K562 (cell line): Measurements from ENCODE around the gene LY6G6F. TPM values are rescaled to one million over a fixed set of nuclear protein-coding genes. Genes with fewer than 3 reads are reported as not detected.
A peak's percentile ranks its signal among the peaks of the same experiment; 100 is the strongest.

Experiments used
- ARHGAP35 ChIP-seq: fragments of 450-650 bp; IDR thresholded peaks from 2 replicates; pipeline ENCODE4 v1.6.1; 2018; ENCODE audit not compliant: partially characterized antibody
- BCLAF1 ChIP-seq, 2 experiments: fragments of 450-650 bp in 1 of 2; IDR thresholded peaks; 2 replicates each; pipeline ENCODE4 v1.6.1; 2011 to 2017; ENCODE audit warnings: low read depth in 2 of 2, antibody characterized with exemption in 1 of 2, borderline replicate concordance in 1 of 2, low read length in 1 of 2, mild to moderate bottlenecking in 1 of 2, mixed read lengths in 1 of 2; ENCODE audit not compliant: control insufficient read depth in 1 of 2
- FOXP1 ChIP-seq: sonication (generic); formaldehyde crosslinking; IDR thresholded peaks from 2 replicates; pipeline ENCODE4 v1.8.0; 2022; ENCODE audit warnings: mild to moderate bottlenecking, missing genetic modification reagents
- GATA2 ChIP-seq: sonication (generic); formaldehyde crosslinking; IDR thresholded peaks from 2 replicates; pipeline ENCODE4 v1.4.0; 2020; ENCODE audit warnings: mild to moderate bottlenecking, missing genetic modification reagents
- KLF10 ChIP-seq: fragments of 250-450 bp; sonication (Bioruptor Pico); IDR thresholded peaks from 2 replicates; pipeline ENCODE4 v1.6.1; 2021; ENCODE audit warnings: matching md5 sums
- MCM2 ChIP-seq: fragments of 450-650 bp; IDR thresholded peaks from 2 replicates; pipeline ENCODE4 v1.6.1; 2017; ENCODE audit warnings: low read depth, mild to moderate bottlenecking
- MTF1 ChIP-seq: fragments of 250-450 bp; sonication (Bioruptor Pico); IDR thresholded peaks from 2 replicates; pipeline ENCODE4 v1.9.0; 2021; ENCODE audit warnings: moderate library complexity, mild to moderate bottlenecking, inconsistent platforms, borderline replicate concordance
- MYNN ChIP-seq, 2 experiments: sonication (generic); formaldehyde crosslinking in 1 of 2; IDR thresholded peaks; 2 replicates each; pipeline versions ENCODE4 v1.5.0 to v1.6.1; 2016 to 2020; ENCODE audit warnings: antibody characterized with exemption in 1 of 2, missing genetic modification reagents in 1 of 2
- PHB ChIP-seq: fragments of 250-450 bp; sonication (Bioruptor Pico); IDR thresholded peaks from 2 replicates; pipeline ENCODE4 v1.5.0; 2021
- SP1 ChIP-seq: sonication (generic); formaldehyde crosslinking; IDR thresholded peaks from 2 replicates; pipeline ENCODE4 v1.8.1; 2022; ENCODE audit warnings: mild to moderate bottlenecking, missing genetic modification reagents
- ZNF217 ChIP-seq: sonication (generic); formaldehyde crosslinking; IDR thresholded peaks from 2 replicates; pipeline ENCODE4 v1.8.0; 2022; ENCODE audit warnings: mild to moderate bottlenecking, missing genetic modification reagents
- ZNF318 ChIP-seq, 2 experiments: fragments of 450-650 bp; IDR thresholded peaks; 2 replicates each; pipeline ENCODE4 v1.6.1; 2016; ENCODE audit warnings: mild to moderate bottlenecking in 2 of 2, borderline replicate concordance in 1 of 2, low read depth in 1 of 2, moderate library complexity in 1 of 2
- ZNF639 ChIP-seq, 2 experiments: fragments of 200-800 bp in 1 of 2; sonication (Bioruptor generic) in 1 of 2; sonication (generic) in 1 of 2; formaldehyde crosslinking in 1 of 2; IDR thresholded peaks in 1 of 2; conservative IDR thresholded peaks in 1 of 2; 2 replicates each; pipeline versions ENCODE4 v1.5.0 to v1.6.1; 2016 to 2020; ENCODE audit warnings: missing compliant biosample characterization in 1 of 2, missing genetic modification characterization in 1 of 2, missing genetic modification reagents in 1 of 2
- polyA plus RNA-seq, 8 experiments: library from polyadenylated mRNA; depleted of rRNA in 4 of 8; stranded (reverse) in 5 of 8; unstranded in 3 of 8; fragments of >200 nt; fragmentation: Nextera tagmentation in 2 of 8; fragmentation: Illumina TruSeq in 1 of 8; extraction: Ambion mirVana in 2 of 8; extraction: Trizol in 1 of 8; gene quantifications; 2 replicates each; pipeline versions ENCODE4 v1.2.1 to v1.2.3, GENCODE V29; 2011 to 2014; ENCODE audit warnings: inconsistent platforms in 1 of 8, missing spikeins in 1 of 8
- total RNA-seq, 7 experiments: library from RNA; depleted of rRNA in 6 of 7; stranded (reverse); fragments of >200 nt in 6 of 7; fragmentation: Illumina TruSeq in 2 of 7; extraction: Trizol in 2 of 7; gene quantifications; 2 replicates each; pipeline versions ENCODE4 v1.2.1 to v1.2.3, GENCODE V29; 2011 to 2021; ENCODE audit warnings: low replicate concordance in 1 of 7

The LY6G6F gene
- total and polyA plus RNA-seq, 9 of the 15 experiments (the other 6 are each of a cell fraction or from before 2014, with no cell fraction given), result 0.14 to 0.50 (median 0.28) TPM; not detected in 2

- TF ChIP-seq PHB (CRISPR knock-in tag), result no peak; the same call in 1 of the 2 replicates
- no peak for TF ChIP-seq KLF10 (CRISPR knock-in tag)
- TF ChIP-seq ZNF639 (CRISPR knock-in tag; conservative IDR thresholded peaks at IDR 0.05 in 1 of 2, IDR thresholded peaks at IDR 0.05 in 1 of 2), result peak in 1 of 2 experiments; percentile 81; a peak in 2 of 4 replicates
- TF ChIP-seq GATA2 (CRISPR knock-in tag), result no peak; the same call in 1 of the 2 replicates
- TF ChIP-seq SP1, result no peak
- no peak for TF ChIP-seq MCM2
- TF ChIP-seq FOXP1 (CRISPR knock-in tag), result no peak
- TF ChIP-seq MTF1 (CRISPR knock-in tag), result 0 out of 2 replicates have a peak, but pooled peaks have one; percentile 7
- no peak for TF ChIP-seq BCLAF1 (IDR thresholded peaks at IDR 0.05; ENCODE audit: borderline replicate concordance in 1 of 2, control insufficient read depth in 1 of 2, low read depth in 2 of 2, low read length in 1 of 2)
- TF ChIP-seq ZNF318 (IDR thresholded peaks at IDR 0.05; ENCODE audit: borderline replicate concordance in 1 of 2, low read depth in 1 of 2), result no peak
- peak; percentile 83 for TF ChIP-seq MYNN (IDR thresholded peaks at IDR 0.05)
- TF ChIP-seq MYNN (CRISPR knock-in tag; IDR thresholded peaks at IDR 0.05), result no peak
- TF ChIP-seq ZNF217 (CRISPR knock-in tag), result no peak
- TF ChIP-seq ARHGAP35, result no peak
Measured at GRCh38 chr6:31725502-31726350, 19.1 kb downstream of the LY6G6F start (continued).
